HL-60 (cell line): ENCODE measurements around the gene IFI30.

ENCODE experiments used
- GABPA ChIP-seq: IDR thresholded peaks from 2 replicates; pipeline ENCODE4 v1.6.1; 2012; ENCODE audit warnings: low read depth
- POLR2AphosphoS5 ChIP-seq: IDR thresholded peaks from 2 replicates; pipeline ENCODE4 v1.6.1; 2012; ENCODE audit warnings: low read depth
- SPI1 ChIP-seq: IDR thresholded peaks from 2 replicates; pipeline ENCODE4 v1.6.1; 2012; ENCODE audit warnings: low read depth, mild to moderate bottlenecking, borderline replicate concordance
- TF ChIP-seq, protein P1 (sequence below): IDR thresholded peaks from one replicate; pipeline ENCODE4 v1.5.1; 2011; ENCODE audit warnings: low read length, control low read depth, inconsistent platforms; ENCODE audit not compliant: insufficient read depth

GRCh38 chr19:18141031-18141430 lies 32.6 kb upstream of the IFI30 start:
- TF ChIP-seq SPI1 = no peak
- TF ChIP-seq, protein P1, sequence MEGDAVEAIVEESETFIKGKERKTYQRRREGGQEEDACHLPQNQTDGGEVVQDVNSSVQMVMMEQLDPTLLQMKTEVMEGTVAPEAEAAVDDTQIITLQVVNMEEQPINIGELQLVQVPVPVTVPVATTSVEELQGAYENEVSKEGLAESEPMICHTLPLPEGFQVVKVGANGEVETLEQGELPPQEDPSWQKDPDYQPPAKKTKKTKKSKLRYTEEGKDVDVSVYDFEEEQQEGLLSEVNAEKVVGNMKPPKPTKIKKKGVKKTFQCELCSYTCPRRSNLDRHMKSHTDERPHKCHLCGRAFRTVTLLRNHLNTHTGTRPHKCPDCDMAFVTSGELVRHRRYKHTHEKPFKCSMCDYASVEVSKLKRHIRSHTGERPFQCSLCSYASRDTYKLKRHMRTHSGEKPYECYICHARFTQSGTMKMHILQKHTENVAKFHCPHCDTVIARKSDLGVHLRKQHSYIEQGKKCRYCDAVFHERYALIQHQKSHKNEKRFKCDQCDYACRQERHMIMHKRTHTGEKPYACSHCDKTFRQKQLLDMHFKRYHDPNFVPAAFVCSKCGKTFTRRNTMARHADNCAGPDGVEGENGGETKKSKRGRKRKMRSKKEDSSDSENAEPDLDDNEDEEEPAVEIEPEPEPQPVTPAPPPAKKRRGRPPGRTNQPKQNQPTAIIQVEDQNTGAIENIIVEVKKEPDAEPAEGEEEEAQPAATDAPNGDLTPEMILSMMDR = no peak
- no peak for TF ChIP-seq POLR2AphosphoS5
- no peak for TF ChIP-seq GABPA
